ENCODE data around the gene TNXB.

DNA sequence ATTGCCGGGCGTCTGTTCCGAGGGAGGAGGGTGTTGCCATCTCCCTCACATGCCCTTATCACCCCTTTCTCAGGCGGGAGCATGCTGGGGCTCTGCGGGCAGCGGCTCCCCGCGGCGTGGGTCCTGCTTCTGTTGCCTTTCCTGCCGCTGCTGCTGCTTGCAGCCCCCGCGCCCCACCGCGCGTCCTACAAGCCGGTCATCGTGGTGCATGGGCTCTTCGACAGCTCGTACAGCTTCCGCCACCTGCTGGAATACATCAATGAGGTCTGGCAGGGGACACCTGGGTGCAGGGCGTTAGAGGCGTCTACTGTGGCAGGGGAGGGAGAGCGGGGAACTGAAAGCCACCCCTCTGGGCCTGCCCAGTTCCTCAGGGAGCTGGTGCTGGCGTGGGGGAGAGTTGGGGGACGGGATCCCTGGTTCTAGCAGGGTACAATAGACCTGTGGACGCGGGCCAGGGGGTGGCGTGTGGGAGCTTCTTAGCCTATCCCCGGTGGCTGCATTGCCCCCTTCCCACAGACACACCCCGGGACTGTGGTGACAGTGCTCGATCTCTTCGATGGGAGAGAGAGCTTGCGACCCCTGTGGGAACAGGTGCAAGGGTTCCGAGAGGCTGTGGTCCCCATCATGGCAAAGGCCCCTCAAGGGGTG is 45.5 kb upstream of the TNXB start:
- TF ChIP-seq POLR2A (IDR thresholded peaks at IDR 0.05; ENCODE audit: low read length) (peak; percentile 76), GATA1 (IDR thresholded peaks at IDR 0.05; ENCODE audit: low read depth, low read length) (no peak)

All from erythroblast (primary cell).